HG02943 (cell line): ENCODE measurements around the gene THAP7.

Experiments used
- ATAC-seq: cut with Tn5 transposase; IDR thresholded peaks from one replicate; pipeline ENCODE4 v1.9.1; 2021; ENCODE audit warnings: mild to moderate bottlenecking, low read depth, moderate library complexity; ENCODE audit not compliant: unreplicated experiment

THAP7 gene

DNA sequence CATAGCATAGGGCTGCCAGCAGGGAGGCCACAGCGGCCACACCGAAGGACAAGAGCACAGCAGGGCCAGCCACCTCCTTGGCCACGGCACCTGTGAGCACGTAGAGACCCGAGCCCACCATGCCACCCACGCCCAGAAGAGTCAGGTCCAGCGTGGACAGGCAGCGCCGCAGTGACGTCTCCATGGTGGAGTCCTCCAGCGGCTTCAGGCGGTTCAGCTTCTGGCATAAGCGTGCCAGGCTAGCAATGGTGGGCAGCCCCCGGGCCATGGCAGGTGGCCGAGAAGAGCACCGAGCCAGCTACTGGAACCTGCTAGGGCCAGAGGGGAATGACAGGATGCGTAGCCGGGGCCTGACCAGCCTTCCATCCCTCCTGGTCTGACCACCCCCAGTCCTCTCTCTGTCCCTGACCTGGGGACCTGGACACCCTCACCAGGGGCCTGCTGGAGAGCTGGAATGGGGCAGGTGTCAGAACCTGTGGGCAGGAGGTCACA is 29.7 kb upstream of the THAP7 start:
- ATAC-seq = no peak

DNA sequence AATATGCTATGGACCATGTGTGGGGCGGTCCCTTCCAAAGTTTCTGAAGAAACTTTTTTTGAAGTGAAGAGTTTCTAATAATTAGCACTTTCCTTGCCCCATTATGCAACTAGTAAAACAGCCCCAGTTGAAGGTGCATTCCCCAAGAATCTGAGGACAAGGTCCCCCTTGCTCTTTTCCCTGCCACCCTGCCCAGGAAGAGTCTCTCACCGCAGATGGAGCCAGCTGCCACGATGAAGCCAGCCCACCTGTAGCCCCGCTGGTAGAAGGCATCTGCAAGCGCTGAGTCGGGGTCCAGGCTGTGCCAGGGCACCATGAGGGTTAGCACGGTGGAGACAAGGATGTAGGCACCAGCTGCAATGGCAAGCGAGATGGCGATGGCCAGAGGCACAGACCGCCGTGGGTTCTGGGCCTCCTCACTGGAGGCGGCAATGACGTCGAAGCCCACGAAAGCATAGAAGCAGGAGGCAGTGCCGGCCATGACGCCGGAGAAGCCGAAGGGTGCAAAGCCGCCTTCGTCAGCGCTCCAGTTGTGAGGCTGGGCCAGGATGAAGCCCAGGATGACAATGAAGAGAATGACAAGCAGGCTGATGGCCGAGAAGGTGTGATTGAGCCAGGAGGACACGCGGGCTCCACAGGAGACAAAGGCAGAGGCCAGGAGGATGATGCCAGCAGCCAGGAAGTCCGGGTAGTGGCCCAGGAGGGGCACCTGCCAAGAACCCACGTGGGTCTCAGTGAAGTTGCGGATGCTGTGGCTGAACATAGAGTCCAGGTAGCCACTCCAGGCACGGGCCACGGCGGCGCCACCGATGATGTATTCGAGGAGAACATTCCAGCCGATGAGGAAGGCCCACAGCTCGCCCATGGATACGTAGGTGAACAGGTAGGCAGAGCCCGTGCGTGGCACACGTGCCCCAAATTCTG is 29.0 kb upstream of the THAP7 start:
- ATAC-seq = no peak

DNA sequence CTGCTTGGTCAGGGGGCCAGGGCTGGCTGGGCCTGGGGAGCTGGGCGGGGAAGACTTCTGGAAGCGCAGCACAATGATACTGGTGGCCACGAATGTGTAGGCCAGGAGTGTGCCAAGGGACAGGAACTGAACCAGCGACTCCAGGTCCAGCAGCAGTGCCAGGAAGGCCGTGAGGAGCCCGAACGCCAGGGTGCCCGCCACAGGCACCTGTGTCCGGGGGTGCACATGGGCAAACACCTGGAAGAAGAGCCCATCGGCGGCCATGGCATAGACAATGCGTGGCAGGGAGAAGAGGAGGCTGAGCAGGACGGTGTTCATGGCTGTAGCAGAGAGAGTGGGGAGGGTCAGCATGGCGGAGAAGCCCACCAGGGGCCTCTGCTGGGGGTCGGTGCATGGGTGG is 28.1 kb upstream of the THAP7 start:
- ATAC-seq = no peak

DNA sequence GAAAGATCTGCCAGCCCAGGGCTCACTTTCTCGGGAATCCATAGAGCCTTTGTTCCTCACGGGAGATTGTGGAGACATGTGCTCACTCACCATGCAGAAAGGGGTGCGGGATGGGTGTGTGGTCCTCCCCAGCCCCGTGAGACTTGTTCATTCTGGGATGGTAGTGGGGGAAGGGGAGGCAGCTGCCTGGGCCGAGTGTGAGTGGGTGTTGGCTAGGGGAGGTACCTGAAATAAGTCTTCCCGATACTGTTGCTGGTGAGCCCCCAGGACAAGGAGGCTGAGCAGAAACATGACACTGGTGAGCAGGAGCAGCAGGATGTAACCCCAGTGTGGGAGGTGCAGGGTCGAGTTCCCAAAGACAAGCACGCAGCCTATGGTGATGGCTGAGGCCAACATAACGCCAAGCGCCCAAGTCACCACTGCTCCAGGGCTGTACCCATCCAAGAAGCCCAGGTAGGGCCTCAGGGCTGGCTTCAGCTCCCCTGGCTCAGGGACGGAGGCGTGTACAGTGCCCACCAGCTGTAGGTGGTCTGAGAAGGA is 27.6 kb upstream of the THAP7 start:
- no peak for ATAC-seq

DNA sequence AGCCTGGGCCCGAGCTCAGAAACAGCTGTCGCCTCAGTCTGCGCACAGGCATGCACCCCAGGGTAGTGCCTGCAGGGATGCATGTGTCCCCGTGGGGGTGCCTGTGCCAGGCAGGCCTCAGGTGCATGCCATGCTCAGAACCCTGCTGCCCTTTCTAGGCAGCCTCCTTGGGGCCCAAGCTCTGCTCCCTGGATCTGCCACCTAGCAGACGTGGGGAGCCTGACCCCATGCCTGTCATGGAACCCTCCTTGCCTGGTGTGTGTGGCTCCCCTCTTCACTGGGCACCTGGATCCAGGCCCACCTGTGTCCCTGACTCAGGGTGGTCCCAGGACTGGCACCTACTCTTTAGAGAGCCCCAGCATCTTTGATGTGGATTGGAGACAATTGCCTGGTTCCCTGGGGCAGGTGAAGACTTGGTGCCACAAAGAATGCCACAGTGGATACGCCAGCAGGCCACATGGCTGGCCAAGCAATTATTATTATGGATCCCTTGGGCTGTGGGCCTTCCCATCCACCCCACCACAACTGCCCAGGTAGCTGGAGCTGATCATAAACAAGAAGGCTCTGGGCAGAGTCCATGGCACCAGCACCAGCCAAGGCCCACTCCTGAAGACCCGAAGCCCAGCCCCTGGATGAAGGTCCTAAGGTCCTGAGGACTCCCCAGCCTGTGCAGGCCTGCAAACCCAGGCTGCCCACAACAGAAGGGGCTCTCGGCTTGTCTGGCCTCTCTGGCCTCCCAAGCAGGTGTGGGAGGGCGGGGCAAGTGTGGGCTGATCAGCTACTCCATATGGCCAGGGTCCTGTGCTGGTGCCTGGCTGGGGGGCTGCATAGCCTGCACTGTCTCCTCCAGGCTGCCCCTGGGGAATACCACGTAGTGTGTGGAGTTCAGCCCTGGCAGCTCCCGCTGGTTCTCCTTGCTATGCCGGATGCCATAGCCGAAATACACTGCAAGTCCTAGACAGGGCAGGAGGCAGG is 26.6 kb upstream of the THAP7 start:
- no peak for ATAC-seq

DNA sequence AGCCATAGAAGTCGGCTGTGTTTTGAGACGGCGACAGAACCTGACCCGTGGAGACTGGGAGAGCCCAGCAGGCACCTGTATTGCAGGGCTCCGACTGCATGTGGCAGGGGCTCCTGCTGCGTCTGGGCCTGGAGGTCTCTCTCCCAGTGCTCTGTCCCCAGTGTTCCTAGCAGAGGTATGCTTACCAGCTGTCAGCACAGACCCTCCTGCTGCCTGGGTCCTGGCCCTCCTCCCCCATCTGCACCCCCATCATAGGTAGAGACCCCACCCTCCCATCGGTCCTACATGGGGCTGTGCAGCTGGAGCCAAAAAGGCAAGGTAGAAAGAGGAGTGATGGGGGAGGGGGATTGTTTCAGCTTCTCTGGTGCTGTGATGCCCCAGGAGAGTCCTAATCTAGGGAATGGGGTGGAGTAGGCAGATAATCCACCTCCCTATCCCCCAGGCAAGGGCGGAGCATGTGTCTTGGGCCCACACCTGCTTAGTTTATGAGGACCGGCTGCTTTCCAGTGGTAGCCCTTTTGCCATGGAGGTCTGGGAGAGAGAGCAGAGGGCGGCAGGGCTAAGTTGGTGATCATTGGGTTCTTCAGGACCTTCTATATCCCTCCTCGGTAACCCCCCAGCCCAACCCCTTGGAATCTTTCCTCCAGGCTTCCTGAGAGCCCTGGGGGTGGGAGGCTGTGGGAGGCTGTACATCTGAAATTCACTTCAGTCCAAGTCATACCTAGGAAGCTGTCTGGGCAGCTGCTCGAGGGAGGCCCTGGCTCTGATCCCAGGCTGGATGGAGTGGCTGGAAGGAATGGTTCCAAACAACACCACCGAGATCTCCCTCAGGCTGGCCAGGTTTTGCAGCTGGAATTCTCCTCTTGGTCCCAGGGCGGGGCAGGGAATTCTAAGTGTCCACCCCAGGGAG is 25.1 kb upstream of the THAP7 start:
- ATAC-seq = no peak

DNA sequence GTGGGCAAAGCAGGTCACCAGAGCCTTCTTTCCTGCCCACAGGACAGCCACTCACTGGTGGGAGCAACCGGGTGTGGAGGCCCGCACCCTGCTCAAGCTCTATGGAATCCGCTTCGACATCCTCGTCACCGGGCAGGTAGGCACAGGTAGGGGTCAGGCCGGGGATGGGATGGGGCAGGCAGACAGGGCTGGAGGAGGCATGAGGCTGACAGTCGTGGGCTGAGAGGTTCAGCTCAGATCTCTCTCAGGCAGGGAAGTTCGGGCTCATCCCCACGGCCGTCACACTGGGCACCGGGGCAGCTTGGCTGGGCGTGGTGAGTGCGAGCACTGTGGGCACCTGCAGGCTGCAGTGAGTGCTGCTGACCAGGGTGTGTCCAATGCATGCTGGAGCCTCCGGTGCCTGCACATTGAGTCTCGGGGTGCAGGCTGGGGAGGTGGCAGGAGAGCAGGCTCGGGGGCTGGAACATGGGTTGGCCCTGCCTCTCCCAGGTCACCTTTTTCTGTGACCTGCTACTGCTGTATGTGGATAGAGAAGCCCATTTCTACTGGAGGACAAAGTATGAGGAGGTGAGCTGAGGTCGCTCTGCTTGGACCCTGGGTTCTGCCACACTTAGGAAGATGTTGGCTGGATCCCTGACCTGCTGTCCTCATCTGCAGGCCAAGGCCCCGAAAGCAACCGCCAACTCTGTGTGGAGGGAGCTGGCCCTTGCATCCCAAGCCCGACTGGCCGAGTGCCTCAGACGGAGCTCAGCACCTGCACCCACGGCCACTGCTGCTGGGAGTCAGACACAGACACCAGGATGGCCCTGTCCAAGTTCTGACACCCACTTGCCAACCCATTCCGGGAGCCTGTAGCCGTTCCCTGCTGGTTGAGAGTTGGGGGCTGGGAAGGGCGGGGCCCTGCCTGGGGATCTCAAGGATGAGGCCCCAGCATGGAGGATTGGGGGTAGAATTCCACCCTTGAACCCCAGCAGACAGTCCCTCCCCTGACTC is 24.1 kb upstream of the THAP7 start:
- ATAC-seq = no peak

DNA sequence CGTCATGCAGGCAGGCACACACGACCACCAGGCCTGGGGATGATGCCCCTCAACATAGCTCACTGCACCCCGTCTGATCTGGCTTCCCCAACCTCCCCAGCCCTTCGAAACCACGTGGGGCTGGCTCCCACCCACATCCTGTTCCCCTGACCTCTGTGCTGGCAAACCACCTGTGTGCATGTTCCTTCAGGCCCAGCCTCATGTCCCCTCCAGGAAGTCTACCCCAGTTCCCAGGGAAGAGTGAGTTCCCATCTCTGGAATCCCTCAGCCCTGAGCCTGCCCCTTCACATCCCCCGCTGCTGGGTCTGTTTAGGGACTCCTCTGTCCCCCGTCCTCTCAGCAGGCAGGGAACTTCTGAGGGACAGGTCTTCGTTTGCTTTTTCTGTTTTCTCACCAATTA is 23.3 kb upstream of the THAP7 start:
- ATAC-seq = no peak

DNA sequence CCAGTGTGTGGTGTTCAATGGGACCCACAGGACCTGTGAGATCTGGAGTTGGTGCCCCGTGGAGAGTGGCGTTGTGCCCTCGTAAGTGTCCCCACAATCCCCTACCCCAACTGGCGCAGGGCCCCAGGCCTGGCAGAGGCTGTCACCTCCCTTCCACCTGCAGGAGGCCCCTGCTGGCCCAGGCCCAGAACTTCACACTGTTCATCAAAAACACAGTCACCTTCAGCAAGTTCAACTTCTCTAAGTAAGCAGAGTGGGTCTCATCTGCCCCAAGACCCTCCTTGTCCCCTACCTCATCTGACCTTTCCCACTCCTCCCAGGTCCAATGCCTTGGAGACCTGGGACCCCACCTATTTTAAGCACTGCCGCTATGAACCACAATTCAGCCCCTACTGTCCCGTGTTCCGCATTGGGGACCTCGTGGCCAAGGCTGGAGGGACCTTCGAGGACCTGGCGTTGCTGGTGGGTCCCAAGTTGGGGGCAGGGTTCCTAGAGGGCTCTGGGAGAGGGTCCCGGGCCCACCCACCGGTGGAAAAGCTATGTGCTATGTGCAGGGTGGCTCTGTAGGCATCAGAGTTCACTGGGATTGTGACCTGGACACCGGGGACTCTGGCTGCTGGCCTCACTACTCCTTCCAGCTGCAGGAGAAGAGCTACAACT is 21.2 kb upstream of the THAP7 start:
- no peak for ATAC-seq

DNA sequence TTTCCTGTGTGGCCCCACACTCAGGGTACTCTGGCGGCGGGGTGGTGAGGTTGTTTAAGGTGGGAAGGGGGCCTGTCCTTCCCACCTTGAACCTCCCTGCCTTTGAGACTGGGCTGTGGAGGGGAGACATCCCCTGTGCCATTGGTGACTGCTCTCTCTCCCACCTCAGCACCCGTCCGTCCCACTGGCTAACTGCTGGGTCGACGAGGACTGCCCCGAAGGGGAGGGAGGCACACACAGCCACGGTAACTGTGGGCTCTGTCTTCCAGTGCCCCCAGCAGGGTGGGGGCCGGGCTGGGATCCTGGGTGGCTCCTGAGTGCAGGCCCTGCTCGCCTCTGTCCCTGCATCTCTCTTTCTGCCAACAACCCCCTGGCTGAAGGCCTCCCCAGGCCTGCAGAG is 20.6 kb upstream of the THAP7 start:
- no peak for ATAC-seq

DNA sequence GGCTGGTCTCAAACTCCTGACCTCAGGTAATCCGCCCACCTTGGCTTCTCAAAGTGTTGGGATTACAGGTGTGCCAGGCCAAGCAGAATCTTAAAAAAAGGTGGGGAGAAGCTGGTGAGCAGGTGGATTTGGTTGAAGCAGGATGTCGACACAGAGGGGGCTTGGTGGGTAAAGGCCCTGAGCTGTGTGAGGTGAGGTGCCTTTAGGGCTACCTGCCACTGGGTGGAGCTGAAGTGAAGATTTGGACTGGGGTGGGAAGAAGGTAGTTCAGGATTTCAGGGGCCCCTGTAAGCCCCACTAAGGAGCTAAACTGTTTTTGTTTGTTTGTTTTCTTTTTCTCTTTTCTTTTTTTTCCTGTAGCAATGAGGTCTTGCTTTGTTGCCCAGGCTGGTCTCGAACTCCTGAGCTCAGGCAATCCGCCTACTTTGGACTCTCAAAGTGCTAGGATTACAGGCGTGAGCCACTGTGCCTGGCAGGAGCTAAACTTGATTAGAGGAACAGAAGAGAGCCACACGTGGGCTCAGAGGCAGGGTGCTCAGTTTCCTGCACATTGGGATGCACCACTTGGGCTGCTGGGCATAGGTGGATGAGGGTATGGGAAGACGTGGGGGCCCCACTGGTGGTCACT is 19.0 kb upstream of the THAP7 start:
- no peak for ATAC-seq

DNA sequence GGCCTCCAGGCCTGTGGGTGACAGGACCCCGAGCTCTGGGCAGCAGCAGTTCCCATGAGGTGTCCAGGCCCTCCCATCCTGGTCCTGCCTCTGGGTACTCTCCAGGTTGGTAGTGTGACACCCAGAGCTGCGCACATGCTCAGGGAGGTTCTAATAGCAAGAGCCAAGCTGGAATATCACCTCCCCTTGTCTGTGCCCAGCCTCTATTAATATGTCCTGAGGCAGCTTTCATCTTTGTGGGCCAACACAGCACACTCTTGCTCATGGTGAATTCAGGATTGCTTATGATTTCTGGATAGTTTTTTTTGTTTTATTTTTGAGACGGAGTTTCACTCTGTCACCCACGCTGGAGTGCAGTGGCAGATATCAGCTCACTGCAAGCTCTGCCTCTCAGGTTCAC is 16.4 kb upstream of the THAP7 start:
- ATAC-seq = no peak

DNA sequence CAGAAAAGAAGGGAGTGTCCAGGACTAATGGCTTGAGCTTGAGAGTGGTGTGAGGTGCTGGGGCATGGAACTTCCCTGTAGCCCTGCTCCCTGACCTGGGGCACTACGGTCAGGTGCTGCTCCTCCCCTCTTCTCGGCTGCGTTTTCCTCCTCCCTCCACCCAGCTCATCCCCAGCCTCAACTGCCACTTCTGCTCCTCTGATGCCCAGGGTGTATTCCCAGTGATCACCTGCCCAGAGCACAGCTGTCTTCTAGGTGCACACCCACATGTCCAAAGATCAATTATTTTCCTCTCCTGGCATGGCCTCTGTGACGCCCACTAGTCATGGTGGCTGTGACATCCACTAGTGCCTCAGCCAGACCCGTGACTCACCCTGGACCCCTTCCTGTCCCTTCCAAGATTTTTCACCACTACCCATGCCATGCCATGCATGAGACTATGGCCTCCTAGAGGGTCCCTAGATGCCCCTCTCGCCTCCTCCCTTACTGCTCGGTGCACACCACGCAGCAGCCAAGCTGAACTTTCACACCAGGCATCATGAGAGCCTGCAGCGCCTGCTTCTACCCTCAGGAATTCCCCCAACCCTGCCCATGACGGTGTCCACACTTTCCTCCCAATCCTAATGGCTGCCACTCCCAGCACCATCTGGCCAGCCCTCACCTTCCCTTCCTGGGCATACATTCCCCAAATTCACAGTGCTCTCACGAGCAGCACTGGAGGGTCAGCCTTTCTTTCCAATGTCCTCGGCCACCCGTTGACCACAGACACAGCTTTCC is 14.9 kb upstream of the THAP7 start:
- no peak for ATAC-seq

DNA sequence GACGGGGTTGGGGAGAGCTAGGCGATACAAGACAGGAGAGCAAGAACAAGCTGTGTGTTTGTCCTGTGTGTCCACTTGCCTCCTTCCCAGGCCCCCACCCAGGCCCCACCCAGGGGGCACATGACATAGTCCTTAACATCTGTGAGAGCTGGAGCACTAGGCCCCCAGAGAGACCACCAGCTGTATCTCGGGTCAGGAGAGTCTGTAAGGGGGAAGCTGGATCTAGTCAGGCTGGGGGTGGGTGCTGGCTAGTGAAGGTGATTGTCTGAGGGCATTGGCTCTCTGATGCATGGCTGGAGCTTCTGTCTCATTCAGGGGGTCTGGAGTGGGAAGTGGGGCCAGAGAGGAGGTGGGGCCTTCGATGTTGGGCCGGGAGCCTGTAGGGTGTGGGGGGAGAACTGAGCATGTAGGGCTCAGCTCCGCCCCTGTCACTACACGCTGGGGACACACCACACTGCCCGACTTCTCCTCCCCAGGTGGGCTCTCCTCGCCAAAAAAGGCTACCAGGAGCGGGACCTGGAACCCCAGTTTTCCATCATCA is 13.6 kb upstream of the THAP7 start:
- ATAC-seq = no peak

DNA sequence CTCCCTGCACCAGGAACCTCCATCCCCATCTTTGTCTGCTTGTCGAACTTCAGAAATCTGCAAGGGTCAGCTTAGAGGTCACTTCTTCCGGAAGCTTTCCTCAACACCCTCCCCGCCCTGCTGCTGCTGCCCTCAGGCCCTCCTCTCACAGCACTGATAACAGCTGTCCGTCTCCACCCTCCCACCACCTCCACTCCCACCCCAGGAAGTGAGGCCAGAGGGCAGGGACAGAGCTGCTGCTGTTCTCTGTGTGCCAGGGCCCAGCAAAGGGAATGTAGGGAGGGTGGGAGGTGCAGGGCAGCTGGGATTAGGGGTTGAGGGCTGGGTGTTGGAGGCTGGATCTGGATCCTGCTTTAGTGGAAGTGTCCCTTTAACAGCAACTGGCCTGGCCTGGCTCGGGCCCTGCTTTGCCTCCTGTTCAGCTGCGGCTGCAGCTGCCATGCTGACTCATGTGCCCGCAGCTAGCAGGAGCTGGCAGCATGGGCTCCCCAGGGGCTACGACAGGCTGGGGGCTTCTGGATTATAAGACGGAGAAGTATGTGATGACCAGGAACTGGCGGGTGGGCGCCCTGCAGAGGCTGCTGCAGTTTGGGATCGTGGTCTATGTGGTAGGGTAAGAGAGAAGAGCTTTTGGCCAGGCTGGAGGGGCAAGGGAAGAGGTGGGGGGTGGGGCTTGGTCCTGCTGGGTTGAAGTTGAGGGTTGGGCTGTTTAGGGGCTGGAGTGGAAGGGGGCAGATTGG is 13.0 kb upstream of the THAP7 start, which contains the start of gene P2RX6:
P2RX6 (plus strand) TSS at position 440 of the 740 bp plus-strand sequence; CDS start at position 450, 10 bp downstream.
- no peak for ATAC-seq

DNA sequence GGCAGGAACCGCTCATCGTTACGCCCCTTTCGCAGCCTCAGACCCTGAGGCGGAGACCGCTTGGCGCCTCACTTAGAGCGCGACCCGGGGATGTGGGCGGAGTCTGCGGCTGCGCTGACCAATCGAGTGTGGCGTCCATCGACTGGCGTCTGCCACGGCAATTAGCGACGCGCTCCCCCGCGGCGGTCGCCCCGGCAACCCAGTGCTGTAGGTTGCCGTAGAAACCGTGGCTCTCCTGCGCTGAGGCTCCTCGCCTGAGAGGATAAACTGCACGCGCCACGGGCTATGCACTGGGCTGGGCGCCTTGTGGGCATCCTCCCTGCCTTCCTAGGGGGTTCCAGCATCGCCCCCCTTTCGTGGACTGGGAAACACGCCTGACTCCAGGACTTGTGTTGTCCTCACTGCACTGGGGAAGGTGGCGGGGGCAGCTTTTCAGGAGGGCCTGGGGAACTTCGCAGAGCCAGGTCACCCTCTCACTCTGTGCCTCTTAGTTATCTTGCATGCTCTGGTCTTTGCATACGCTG is 12.3 kb upstream of the THAP7 start:
- ATAC-seq = no peak
